SW480 (cell line): ENCODE results near the gene IL16.
A peak's percentile ranks its signal among the peaks of the same experiment; 100 is the strongest.
"Not testable (repeated sequence)": the region's sequence is repeated elsewhere in the genome, so short reads cannot be mapped to it uniquely, and the experiment has no call there.

ENCODE experiments used
- DNase-seq: peaks from one replicate; pipeline ENCODE4 v3.0.0-alpha.2; 2016; ENCODE audit warnings: low spot score

IL16 gene

DNA sequence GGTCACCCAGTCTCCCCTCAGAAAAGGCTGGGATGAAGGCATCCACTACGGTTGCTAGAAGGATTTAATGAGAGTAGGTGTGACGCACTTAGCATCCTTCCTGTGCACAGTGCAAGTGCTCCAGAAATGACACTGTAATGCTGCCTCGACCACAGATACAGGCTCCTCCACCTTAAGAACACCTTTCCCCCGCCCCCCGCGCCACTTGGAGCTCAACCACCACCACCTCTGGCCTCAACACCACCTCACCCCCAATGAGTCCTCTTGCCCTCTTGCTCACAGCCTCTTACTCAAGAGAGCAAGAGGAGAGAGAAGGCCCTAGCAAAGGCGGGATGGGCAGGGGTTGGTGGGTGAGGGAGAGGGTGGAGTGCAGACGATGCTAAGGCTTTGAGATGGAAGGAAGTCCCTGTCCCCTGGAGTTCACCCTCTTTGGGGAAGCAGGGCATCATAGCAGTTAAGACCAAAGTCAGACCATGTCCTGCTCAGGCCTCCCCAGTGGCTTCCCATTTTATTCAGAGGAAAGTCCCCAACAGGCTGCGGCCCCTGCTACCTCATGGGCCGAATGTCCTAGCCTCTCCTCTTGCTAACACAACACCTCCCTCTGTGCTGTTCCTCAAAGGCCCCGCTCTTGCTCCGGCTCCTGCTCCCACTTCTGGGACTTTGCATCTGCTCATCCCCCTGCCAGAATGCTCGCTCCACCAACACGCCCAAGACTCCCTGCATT is 118.9 kb downstream of the IL16 start:
- no peak for DNase-seq

DNA sequence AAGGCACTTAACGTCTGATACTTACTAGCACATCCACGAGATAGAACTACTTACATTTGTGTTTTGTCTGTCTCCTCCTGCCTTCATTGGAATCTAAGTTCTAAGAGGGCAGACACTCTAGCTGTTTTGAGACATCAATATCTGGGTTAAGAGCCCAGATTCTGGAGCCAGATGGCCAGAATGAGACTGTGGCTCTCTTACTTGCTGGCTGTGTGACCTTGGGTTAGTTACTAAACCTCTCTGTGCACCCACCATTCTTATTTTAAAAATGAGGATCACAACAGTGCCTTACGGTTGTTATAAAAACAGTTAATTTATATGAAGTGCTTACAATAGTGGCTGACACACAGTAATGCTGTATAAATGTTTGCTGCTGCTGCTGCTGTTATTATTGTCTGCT is 119.6 kb downstream of the IL16 start:
- no peak for DNase-seq

GRCh38 chr15:81317642-81318017 is 121.0 kb downstream of the IL16 start:
- no peak for DNase-seq

DNA sequence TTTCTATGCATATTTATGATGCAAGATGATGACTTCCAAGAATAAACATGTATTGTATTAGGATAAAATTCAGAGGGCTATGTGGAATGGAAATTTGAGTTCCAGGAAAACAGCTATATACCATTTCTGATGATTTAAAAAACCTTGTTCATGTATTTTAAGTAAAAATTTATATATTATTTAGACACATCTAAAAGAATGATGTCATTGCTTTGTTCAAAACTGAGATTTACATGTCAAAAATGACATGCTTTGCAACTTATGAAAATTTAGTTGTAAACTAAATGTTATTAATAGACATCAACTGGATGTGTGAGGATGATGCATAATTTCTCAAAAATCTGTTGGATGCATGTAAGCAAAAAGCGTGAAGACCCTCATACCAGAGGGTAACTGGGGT is 125.0 kb downstream of the IL16 start:
- DNase-seq, result no peak

- DNase-seq, result no peak
These were observed 126.1 kb downstream of the IL16 start for GRCh38 chr15:81322676-81323253.

DNA sequence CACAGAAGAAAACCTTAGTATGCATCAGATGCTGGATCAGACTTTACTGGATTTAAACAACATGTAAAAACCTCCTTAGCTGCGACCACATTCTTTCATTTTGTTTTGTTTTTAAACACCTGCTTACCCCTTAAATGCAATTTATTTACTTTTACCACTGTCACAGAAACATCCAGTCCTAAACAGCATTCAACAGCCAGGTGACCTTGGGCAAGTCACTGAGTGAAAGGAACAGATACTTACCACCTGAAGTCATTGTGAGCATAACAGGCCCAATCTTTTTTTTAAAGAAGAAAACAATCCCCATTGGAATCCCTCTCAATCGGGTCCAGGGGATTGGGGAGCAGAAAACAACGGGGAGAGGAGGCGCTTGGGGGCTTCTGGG is 126.9 kb downstream of the IL16 start:
- DNase-seq, result no peak

GRCh38 chr15:81323944-81324881 is 127.5 kb downstream of the IL16 start, which contains the start of gene STARD5:
Gene STARD5 (minus strand): TSS chr15:81324141. CDS start chr15:81324099, 42 bp downstream.
- DNase-seq, result peak; percentile 95

DNA sequence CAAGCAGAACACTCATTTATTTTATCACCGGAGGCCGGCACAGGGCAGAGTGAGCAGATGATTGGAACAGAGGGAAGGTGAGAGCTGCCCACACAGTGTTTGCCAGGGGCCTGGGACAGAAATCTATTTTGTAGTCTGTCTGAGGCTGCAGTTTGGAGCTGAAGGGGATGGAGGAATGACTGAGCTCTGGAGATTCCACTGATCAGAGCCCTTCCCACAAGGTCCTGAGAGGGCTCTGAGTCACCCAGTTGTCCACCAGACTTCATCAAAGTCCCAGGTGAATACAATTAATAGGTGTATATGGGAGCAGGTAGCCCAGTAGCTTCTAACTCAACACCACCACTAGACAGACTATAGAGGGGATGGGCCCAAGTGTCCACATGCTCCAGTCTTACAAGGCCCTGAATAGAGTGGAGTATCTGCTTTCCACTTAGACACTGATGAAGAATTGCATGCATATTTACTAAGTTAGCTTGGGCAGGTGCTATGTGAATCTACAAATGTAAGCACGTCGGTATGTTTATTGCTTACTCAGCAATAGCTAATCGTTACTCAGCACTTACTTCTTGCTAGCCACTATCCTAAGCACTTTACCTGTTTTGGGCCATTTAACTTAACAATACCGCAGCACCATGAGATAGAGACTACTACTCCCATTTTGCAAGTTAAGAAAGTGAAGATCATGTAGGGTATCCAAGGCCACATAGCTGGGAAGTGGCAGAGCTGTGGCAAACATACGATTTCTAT is 130.0 kb downstream of the IL16 start:
- DNase-seq, result no peak

GRCh38 chr15:81327516-81327915 is 130.8 kb downstream of the IL16 start:
- DNase-seq, result peak; percentile 6

DNA sequence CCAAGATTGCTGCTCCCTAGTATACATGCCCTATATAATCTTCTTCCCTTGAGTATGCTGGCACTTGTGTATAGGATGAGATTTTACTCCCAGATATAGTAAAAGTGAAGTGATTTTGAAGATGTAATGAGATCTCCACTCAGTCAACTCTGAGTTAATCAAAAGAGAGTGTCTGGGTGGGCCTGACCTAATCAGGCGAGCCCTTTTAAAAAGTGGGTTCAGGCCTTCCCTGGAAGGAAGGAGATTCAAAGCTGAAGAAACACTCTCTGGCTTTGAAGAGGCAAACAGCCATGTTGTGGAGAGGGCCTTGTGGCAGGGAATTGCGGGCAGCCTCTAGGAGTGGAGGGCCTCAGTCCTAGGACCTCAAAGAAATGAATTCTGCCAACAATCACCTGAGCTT is 132.8 kb downstream of the IL16 start:
- DNase-seq, result no peak

DNA sequence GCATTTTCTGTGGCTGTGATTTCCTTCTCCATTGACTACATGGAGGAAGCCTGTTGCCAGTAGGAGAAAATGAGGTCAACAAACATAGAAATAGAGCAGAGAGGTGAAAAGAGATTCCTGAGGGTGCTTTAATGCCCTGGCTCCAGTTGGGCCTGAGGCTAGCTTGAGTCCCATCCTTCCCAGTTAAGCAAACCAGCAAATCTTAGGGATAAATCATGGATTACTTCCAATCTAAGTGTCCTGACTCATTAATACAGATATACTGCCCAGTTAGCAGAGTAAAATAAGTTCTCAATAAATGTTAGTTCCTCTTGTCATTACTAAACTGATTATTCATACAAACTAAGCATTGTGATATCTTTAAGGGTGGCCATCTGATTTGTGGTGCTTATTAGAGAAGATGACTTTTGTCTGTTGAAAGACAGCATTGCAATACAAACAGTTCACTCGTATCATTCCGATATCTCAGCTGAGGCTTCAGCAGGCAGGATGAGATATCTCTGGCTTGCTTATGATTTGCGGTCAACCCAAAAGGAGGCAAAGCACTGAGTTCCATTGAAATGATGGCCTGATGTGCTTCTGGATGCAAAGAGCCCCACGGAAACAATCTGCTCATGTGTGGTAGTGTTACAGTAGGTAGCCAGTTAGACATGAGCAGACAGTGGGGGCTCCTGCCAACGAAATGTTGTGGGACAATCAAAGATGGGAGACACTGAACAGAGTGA is 133.8 kb downstream of the IL16 start:
- no peak for DNase-seq

- not testable (repeated sequence) for DNase-seq
These were observed 134.5 kb downstream of the IL16 start for GRCh38 chr15:81331141-81331540.

DNA sequence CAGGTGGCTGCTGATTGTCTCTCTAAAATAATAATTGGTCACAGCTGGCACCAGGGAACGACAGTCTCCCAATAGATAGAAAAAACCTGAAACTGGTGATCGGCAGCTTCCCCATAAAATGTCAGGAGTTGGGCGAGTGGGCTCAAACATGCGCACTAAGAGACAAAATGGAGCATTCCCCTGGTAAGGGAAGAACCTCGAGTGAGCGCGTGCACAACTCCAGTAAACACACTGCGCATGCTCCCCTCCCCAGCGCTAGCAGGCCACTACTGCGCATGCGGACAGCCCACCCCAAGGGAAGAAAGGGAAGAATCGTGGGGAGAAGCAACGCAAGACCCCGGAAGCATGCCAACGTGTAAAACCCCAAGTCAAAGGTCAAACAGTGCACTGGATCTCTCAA is 134.9 kb downstream of the IL16 start:
- DNase-seq, result no peak

- no peak for DNase-seq
These were observed 135.6 kb downstream of the IL16 start for GRCh38 chr15:81332326-81332725.

- no peak for DNase-seq
These were observed 136.7 kb downstream of the IL16 start for GRCh38 chr15:81333363-81333762.

DNA sequence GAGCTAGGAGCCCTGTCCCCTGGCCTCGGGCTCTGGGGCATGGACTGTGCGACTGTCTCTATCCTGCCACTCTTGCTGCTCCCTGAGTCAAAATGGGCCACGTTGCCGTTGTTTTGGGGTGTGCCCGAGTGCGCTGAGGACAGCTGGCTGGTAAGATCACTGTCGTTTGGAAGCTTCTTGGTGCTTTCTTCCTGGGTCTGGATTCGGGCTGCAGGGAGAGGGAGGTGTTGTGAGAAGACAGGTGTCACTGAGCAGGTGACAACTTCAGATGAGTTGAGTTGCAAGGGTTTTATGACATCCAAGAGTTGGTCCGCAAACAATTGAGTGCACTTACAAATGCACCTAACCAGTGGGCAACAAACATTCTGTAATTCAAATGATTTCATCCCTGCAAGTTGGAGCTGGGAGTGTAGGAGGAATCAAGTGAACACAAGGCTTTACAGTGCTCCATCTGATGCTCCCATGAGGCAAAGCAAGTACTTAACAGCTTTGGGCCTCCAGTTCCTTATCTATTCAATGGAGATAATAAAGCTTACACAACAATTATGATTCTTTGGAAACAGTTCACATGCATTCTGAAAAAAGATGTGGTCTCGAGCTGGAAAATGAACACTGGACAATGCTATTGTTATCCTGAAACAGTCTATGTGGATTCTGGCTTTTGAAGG is 138.2 kb downstream of the IL16 start:
- no peak for DNase-seq

- DNase-seq, result no peak
These were observed 139.0 kb downstream of the IL16 start for GRCh38 chr15:81335631-81336030.

DNA sequence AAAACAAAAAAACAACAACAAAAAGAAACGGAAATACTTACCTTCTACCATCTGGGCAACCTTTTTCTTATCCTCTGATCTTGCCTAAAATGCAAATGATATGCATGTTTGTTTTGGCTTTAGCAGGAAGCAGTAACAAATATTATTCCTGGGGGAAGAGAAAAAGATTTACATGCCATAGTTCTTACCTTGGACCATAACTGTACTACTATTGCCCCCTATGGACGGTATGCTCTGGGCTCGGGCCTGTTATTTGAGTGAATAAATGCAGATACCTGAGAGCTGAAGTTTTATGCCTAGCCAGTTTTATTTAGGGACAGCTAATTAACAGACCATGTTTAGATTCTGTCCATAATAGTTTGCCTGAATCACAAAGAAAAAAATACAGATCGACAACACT is 139.9 kb downstream of the IL16 start:
- no peak for DNase-seq

- DNase-seq, result no peak
These were observed 140.6 kb downstream of the IL16 start for GRCh38 chr15:81337241-81337640.

DNA sequence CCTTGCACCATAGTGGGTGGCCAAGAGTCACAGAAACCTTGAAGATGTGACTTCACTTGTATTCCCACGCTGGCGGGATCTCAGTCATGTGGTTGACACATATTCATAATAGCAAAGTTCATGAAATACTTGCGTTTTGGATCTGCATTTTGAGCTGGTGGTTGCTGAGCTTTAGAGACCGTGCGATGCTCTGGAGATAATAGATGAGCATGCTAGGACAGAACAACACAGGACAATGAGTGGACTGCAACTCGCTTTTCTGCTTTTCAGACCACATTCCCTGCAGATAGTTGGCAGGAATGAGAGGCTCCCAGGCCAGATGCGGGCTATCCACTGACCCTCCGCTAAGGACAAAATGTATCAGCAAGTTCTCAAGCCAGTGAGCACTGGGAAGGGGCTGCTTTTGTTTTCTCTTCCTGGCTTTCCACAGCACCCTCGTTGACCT is 141.1 kb downstream of the IL16 start:
- no peak for DNase-seq
